ENCODE measurements around the gene SLC25A24.

Gene SLC25A24

DNA sequence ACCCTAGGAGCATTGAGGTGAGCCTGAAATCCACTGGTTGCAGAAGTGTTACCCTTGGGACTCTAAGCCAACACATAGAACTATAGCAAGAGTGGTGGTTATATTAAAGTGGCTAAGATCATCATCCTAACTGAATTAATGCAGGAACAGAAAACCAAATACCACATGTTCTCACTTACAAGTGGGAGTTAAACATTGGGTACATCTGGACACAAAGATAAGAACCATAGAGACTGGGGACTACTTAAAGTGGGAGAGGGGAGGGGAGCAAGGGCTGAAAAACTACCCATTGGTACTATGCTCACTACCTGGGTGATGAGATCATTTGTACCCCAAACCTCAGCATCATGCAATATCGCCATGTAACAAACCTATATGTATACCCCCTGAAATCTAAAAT lies 100.0 kb downstream of the SLC25A24 start:
- Histone ChIP-seq H3K27me3 (ENCODE audit: control insufficient read depth, insufficient read depth, low read length) (no peaks in the 10 kb centered on the region), H3K27ac (no peak overlapping the region), H3K4me2 (ENCODE audit: low read length) (no peak overlapping the region), H3K4me3 (ENCODE audit: low read depth, low read length) (no peak overlapping the region), H3K36me3 (ENCODE audit: control insufficient read depth, insufficient read depth, low read length) (no peaks in the 10 kb centered on the region), H3K79me2 (no peaks in the 10 kb centered on the region), H3K9me3 (ENCODE audit: control insufficient read depth, low read length) (no peaks in the 10 kb centered on the region), H2AFZ (no peak overlapping the region), H3K9ac (no peak overlapping the region), H3K4me1 (no peaks in the 10 kb centered on the region)
- TF ChIP-seq, protein P1, sequence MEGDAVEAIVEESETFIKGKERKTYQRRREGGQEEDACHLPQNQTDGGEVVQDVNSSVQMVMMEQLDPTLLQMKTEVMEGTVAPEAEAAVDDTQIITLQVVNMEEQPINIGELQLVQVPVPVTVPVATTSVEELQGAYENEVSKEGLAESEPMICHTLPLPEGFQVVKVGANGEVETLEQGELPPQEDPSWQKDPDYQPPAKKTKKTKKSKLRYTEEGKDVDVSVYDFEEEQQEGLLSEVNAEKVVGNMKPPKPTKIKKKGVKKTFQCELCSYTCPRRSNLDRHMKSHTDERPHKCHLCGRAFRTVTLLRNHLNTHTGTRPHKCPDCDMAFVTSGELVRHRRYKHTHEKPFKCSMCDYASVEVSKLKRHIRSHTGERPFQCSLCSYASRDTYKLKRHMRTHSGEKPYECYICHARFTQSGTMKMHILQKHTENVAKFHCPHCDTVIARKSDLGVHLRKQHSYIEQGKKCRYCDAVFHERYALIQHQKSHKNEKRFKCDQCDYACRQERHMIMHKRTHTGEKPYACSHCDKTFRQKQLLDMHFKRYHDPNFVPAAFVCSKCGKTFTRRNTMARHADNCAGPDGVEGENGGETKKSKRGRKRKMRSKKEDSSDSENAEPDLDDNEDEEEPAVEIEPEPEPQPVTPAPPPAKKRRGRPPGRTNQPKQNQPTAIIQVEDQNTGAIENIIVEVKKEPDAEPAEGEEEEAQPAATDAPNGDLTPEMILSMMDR (IDR thresholded peaks at IDR 0.05): no peak

DNA sequence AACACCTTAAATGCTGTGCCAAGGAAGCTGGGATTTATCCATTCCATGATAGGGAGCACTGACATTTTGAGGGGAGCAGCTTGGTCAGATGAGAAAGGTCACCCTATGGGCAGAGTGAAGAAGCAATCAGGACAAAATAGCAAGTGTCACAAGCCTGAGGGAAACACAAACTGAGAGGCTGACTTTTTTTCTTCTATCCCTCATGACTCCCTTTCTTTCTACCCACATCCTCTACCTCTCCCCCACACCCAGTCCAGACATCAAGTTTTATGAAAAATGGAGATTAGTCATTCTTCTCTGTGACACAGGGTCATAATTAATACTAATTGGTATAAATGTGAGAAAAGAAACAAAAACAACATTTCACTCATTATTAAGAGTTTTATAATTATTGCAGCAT lies 103.1 kb downstream of the SLC25A24 start:
- Histone ChIP-seq H3K4me1 (no peaks in the 10 kb centered on the region), H3K4me2 (ENCODE audit: low read length) (no peak overlapping the region), H3K4me3 (ENCODE audit: low read depth, low read length) (no peak overlapping the region)

GRCh38 chr1:108096089-108096488 lies 104.1 kb downstream of the SLC25A24 start:
- H3K27ac ChIP-seq: no peak overlapping the region
- H3K4me2 ChIP-seq (ENCODE audit: low read length): no peak overlapping the region
- no peaks in the 10 kb centered on the region for H3K4me1 ChIP-seq
- H3K9me3 ChIP-seq (ENCODE audit: control insufficient read depth, low read length): no peaks in the 10 kb centered on the region
- TF ChIP-seq, protein P1 (IDR thresholded peaks at IDR 0.05): no peak
- H3K9ac ChIP-seq: no peak overlapping the region
- no peak overlapping the region for H3K4me3 ChIP-seq (ENCODE audit: low read depth, low read length)
- no peak overlapping the region for H2AFZ ChIP-seq
- H3K79me2 ChIP-seq: no peaks in the 10 kb centered on the region
- no peaks in the 10 kb centered on the region for H3K36me3 ChIP-seq (ENCODE audit: control insufficient read depth, insufficient read depth, low read length)
- no peaks in the 10 kb centered on the region for H3K27me3 ChIP-seq (ENCODE audit: control insufficient read depth, insufficient read depth, low read length)

More for the DNA sequence above, 103.1 kb downstream of the SLC25A24 start:
- Histone ChIP-seq H3K9me3 (ENCODE audit: control insufficient read depth, low read length) (no peaks in the 10 kb centered on the region), H3K27ac (no peak overlapping the region), H3K27me3 (ENCODE audit: control insufficient read depth, insufficient read depth, low read length) (no peaks in the 10 kb centered on the region), H3K9ac (no peak overlapping the region), H3K79me2 (no peaks in the 10 kb centered on the region), H2AFZ (no peak overlapping the region), H3K36me3 (ENCODE audit: control insufficient read depth, insufficient read depth, low read length) (no peaks in the 10 kb centered on the region)
- TF ChIP-seq, protein P1 (IDR thresholded peaks at IDR 0.05): no peak

- Histone ChIP-seq H3K9ac (no peak overlapping the region), H3K4me1 (no peaks in the 10 kb centered on the region), H3K79me2 (no peaks in the 10 kb centered on the region), H2AFZ (no peak overlapping the region), H3K9me3 (ENCODE audit: control insufficient read depth, low read length) (no peaks in the 10 kb centered on the region), H3K27me3 (ENCODE audit: control insufficient read depth, insufficient read depth, low read length) (no peaks in the 10 kb centered on the region), H3K27ac (no peak overlapping the region), H3K4me2 (ENCODE audit: low read length) (no peak overlapping the region), H3K4me3 (ENCODE audit: low read depth, low read length) (no peak overlapping the region), H3K36me3 (ENCODE audit: control insufficient read depth, insufficient read depth, low read length) (no peaks in the 10 kb centered on the region)
- TF ChIP-seq, protein P1 (IDR thresholded peaks at IDR 0.05): no peak
Observed at GRCh38 chr1:108089477-108089876, 110.7 kb downstream of the SLC25A24 start.

DNA sequence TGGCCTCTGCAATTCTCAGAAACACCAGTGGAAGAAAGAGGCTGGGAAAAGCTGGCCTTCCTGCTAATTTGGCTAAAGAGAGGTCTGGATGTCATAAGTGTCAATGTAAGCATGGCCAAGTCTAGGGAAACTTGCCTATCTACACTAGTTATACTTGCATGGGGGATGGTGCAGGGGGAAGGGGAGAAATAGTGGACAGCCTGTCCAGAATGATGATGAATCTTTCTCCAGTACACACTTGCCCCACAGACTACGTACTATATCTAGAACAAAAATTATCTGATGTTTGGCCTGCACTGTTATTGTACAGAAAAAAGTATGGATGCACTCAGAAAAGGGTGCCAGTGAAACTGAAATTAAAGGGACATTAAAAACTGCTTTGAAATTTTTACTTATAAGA lies 114.5 kb downstream of the SLC25A24 start:
- H3K9me3 ChIP-seq (ENCODE audit: control insufficient read depth, low read length): no peaks in the 10 kb centered on the region
- no peaks in the 10 kb centered on the region for H3K36me3 ChIP-seq (ENCODE audit: control insufficient read depth, insufficient read depth, low read length)
- H3K79me2 ChIP-seq: no peaks in the 10 kb centered on the region
- no peak overlapping the region for H3K4me2 ChIP-seq (ENCODE audit: low read length)
- H2AFZ ChIP-seq: no peak overlapping the region
- no peak overlapping the region for H3K9ac ChIP-seq
- no peaks in the 10 kb centered on the region for H3K27me3 ChIP-seq (ENCODE audit: control insufficient read depth, insufficient read depth, low read length)
- no peaks in the 10 kb centered on the region for H3K4me1 ChIP-seq
- TF ChIP-seq, protein P1 (IDR thresholded peaks at IDR 0.05): no peak
- H3K4me3 ChIP-seq (ENCODE audit: low read depth, low read length): no peak overlapping the region
- no peak overlapping the region for H3K27ac ChIP-seq

Data from parathyroid adenoma (tissue), 2 donors.